NCI-H187 treated with DMSO at 0.1 percent for 48 hours (cell line): ENCODE results near the gene MYLK.
"Not testable (repeated sequence)": the region's sequence is repeated elsewhere in the genome, so short reads cannot be mapped to it uniquely, and the experiment has no call there.

Source experiments
- DNase-seq: peaks from one replicate; lab custom pipeline; 2025; lab: John Stamatoyannopoulos, UW

The MYLK gene

DNA sequence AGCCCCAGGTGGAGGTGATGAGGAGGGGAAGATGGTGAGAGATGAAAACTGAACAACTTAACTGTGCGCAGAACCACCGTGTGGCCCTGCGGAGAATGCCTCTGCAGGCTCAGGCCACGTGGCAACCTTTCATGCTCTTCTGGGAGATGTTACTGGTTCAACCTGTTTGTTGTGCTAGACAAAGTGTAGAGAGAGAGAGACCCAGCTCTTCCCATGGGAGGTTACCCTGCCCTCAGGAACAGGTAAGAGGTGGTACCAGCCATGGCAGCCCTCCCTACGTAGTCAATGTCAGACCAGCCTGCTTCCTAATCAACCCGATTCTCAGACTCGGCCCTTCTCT is 262.3 kb downstream of the MYLK start:
- no peak for DNase-seq

- DNase-seq, result no peak
Observed at GRCh38 chr3:123621186-123621849, 262.8 kb downstream of the MYLK start.

DNA sequence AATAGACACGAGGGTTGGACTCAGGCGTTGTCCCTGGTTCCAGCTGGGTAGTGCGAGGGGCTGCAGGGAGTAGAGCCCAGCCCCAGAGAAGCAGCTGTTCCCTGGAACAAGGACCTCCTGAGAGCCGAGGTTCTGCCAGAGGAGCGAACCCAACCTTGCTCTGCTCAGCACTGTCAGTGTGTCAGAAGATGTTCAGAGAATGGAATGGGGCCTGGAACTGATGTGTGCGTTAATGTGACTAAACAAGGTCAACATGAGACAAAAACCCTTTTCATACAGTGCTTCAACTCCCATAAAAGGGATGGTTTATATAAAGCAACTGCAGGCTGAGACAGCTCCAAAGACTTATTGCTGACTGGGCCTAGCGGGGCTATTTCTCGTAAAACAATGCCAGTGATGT is 263.8 kb downstream of the MYLK start:
- no peak for DNase-seq

GRCh38 chr3:123618768-123619484 is 265.2 kb downstream of the MYLK start:
- no peak for DNase-seq

DNA sequence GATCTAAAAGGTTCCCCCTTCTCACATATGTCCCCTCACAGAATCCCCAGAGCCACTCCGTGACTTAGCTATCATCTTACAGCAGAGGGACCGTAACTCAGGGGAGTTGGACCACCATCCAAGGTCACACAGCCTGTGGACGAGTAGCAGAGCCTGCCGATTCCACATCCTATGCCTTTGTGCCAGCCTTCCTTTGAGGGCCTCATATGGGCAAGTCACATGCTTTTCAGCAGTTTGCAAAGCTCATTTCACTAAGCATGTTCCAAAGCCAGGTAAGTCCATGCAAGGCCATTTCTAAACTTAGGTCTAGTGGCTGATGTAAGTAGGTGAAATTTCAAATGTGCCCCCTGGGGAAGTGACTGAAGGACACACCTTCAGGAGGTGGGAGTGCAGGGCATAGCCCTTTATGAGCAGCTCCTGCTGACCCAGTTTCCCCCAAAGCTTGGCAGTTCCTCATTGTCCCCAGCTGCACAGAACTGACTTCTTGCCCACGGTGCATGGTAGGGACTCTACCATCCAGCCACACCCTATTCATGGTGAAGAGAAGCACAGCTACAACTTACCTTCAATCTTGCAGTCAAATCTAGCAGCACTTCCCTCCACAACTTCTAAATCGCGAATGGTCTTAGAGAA is 265.9 kb downstream of the MYLK start:
- no peak for DNase-seq

GRCh38 chr3:123616593-123616992 is 267.5 kb downstream of the MYLK start:
- no peak for DNase-seq

GRCh38 chr3:123613543-123613942 is 270.6 kb downstream of the MYLK start:
- DNase-seq, result no peak

- not testable (repeated sequence) for DNase-seq
Observed at GRCh38 chr3:123611674-123612073, 272.5 kb downstream of the MYLK start.

GRCh38 chr3:123611082-123611481 is 273.1 kb downstream of the MYLK start:
- no peak for DNase-seq

DNA sequence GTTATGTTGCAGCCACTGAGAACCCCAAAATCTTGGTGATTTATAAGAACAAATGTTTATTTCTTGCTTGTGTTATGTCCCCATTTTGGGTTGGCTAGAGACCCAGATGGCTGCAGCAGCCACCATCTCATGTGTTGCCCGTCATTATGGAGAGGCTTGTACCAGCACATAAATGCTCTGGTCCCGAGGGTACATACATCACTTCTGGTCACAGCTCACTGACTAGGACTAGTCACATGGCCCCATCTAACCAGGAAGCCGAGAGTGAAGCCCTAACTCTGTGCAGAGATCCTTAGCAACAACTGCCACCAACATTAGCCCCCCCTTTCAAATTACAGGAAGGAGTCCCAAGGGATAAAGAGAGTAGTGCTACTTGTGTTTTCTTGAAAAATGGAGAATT is 273.8 kb downstream of the MYLK start:
- peak; percentile 90 for DNase-seq

DNA sequence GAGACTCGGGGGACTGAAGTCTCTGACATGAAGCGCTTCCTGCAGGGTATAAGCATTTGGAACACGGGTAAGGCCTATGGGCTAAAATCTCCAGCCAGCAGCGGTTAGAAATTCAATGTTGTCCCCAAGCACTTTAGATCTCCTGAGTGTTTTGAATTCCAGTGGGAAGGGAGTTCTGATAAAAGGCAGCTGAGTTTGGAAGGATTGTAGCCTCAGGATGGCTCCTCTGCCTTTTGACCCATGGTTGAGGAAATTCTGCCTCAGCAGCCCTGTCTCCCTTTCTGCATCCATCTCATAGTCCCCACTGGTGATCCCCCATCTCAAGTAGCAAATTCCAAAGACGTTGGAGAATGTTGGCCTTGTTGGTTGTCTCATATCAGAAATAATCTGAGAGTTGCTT is 275.1 kb downstream of the MYLK start:
- DNase-seq, result no peak

DNA sequence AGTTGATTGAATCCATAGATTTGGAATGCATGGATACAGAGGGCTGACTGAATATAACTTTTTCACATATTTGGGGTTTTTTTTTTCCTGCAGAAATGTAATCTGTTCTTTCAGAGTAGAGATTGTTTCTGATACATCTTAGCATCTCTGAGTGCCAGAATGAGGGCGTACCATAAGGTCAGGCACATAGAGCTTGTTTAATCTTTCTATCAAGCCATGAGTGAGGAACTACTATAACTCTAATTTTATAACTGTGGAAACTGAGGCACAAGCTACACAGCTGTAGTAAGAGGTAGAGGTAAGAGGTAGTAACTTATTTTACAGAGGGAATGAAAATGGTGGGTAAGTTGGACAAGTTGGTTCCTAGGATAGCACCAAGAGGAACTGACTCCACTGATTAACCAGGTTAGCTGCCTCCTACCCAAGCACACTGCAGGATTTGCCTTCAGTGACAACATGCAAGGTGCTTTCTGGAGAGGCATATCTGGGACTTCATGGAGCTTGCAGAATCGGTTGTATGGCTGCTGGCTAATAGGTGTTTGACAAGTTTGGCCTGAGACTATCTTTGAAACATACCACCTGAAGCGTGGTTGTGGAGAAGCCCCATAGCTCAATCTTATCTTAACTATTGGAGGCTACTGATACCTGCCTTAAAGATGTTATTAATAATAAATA is 275.7 kb downstream of the MYLK start:
- DNase-seq, result no peak

DNA sequence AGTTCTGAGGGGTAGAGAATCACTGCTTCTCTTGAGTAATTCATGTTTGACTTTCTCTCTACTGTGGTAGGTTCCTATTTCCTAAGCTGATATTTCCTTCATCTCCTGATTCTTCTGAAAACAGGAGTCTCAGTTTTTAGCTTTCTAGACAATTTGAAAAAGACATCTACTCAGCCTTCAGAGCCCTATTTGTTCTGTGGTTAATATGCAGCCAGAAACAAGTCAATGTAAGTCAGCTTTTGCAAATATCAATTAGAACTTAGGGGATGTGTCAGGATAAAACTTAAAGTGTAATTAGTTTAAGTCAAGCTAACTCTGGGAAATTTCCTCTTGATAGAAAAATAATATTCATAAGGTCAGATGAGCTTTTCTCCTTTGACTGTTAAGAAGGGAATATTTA is 277.6 kb downstream of the MYLK start:
- no peak for DNase-seq

GRCh38 chr3:123605789-123606234 is 278.3 kb downstream of the MYLK start:
- no peak for DNase-seq

DNA sequence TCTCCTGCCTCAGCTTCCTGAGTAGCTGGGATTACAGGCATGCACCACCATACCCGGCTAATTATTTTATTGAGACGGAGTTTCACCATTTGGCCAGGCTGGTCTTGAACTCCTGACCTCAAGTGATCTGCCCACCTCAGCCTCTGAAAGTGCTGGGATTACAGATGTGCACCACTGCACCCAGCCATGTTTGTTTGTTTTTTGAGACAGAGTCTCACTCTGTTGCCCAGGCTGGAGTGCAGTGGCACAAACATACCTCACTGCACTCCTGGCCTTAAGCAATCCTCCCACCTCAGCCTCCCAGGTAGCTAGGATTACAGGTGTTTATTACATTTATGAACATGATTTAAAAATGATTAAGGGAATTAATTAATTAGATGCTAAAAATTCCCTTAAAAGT is 281.0 kb downstream of the MYLK start:
- DNase-seq, result not testable (repeated sequence)

GRCh38 chr3:123602325-123602724 is 281.8 kb downstream of the MYLK start:
- no peak for DNase-seq

DNA sequence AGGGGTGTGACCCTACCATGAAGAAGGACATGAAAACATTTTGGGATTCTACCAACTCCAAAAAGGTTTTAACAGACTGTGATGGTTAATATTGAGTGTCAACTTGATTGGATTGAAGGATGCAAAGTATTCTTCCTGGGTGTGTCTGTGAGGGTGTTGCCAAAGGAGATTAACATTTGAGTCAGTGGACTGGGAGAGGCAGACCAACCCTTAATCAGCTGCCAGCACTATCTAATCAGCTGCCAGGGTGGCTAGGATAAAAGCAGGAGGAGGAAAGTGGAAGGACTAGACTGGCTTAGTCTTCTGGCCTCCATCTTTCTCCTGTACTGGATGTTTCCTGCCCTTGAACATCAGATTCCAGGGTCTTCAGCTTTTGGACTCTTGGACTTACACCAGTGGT is 283.3 kb downstream of the MYLK start:
- DNase-seq, result not testable (repeated sequence)

DNA sequence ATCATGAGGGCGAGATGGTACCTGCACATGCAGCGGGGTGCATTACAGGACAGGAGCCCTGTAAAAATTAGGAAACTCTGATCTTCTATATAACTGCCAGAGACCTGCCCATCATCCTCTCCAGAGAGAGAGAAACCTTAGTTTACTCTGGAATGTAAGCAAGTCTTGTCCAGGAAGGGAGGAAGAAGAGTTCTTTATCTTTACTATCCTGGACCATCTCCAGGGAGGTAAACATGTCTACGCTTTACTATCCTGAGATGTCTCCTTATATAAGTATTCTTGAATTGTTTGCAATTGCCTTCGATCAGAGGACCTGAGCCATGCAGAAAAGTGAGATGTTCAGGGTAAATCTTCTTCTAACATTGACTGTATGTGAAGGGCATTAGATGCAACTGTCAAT is 286.6 kb downstream of the MYLK start:
- no peak for DNase-seq

DNA sequence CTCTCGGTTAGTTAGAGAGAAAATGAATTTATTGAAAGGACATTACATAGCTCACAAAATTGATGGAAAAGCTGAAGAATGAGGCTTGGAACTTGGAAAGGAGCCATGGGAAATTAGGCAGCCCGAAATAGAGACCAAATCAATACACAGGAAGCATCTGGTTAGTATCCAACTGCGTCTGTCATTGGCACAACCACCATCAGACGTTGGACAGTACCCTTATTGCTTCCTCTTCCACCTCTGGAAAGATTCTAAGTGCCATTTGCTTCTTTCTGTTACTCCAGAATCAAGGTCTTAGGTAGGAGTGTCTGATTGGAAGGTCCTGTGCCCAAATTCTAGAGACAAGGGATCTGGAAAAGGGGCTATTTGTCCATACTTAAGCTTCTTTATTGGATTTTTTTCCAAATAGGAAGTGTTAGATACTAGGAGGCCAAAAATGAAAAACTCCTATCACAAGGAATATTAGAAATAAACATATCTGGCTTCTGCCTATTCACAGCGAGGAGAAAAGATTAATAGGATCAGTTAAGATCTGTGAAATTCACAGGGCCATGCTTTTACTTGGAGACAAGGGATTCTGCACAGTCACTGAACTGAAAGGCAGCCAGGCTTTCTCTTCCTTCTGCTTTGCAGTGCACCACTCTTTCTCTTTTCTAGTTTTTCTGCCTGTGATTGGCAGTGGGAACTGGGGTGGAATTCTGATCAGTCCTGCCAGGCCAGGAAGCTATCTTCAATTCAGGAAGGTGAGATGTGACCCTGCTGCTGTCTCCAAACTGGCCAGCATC is 288.5 kb downstream of the MYLK start:
- DNase-seq, result no peak

DNA sequence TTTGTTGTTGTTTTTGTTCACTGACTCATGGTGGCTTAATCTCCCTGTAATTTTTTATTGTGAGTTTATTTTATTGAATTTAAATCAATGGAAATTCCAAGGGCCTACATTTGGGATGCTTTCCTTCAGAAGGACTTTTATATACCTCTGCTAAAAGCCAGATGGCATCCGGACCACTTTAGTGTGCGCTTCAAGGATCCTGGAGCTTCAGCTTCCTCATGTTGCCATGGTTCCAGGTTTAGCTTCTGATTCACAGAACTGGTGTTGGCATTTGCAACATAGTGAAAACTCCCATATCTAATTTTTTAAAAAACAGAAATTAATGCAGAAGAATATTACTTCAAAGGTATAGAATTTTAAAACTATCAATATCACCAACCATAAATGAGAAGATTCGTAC is 290.8 kb downstream of the MYLK start:
- no peak for DNase-seq

DNA sequence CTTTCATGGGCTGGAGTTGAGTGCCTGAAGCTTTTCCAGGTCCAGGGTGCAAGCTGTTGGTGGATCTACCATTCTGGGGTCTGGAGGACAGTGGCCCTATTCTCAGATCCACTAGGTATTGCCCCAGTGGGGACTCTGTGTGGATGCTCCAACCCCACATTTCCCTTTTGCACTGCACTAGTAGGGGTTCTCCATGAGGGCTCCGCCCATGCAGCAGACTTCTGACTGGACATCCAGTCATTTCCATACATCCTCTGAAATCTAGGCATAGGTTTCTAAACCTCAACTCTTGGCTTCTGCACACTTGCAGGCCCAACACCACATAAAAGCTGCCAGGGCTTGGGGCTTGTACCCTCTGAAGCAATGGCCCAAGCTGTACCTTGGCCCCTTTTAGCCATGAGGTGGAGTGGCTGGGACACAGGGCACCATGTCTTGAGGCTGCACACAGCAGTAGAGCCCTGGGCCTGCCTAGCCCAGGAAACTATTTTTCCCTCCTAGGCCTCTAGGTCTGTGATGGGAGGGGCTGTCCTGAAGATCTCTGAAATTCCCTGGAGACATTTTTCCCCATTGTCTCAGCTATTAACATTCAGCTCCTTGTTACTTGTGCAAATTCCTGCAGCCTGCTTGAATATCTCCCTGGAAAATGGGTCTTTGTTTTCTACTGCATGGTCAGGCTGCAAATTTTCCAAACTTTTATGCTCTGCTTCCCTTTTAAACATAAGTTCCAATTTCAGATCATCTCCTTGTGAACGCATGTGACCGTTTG is 293.3 kb downstream of the MYLK start:
- DNase-seq, result no peak
